Heart left ventricle (tissue), 16 donors: ENCODE data around the gene HSF4. TPM values are rescaled to one million over a fixed set of nuclear protein-coding genes. Genes with fewer than 3 reads are reported as not detected.
A peak's percentile ranks its signal among the peaks of the same experiment; 100 is the strongest.

ENCODE experiments used
- ATAC-seq, 4 donors: fragments of 200-7000 bp; cut with Tn5 transposase; one replicate each; pipeline ENCODE4 v1.9.1; 2020 to 2022; ENCODE audit warnings: moderate library complexity in 4 of 4, mild to moderate bottlenecking in 3 of 4, moderate number of reproducible peaks in 1 of 4
- DNase-seq, 5 donors: peaks; one replicate each; pipeline ENCODE4 v3.0.0-alpha.2; 2020
- H3K27ac ChIP-seq, 12 donors: fragments of 200-600 bp; sonication (generic) in 4 of 12; one replicate each; pipeline versions ENCODE4 v1.5.0 to v1.8.0; 2016 to 2022; ENCODE audit warnings: mild to moderate bottlenecking in 2 of 12
- H3K27me3 ChIP-seq, 9 donors: fragments of 200-600 bp; sonication (generic) in 2 of 9; one replicate each; pipeline versions ENCODE4 v1.5.1 to v1.8.0; 2016 to 2022; ENCODE audit warnings: mild to moderate bottlenecking in 3 of 9
- H3K36me3 ChIP-seq, 9 donors: fragments of 200-600 bp; sonication (generic) in 2 of 9; one replicate each; pipeline versions ENCODE4 v1.5.0 to v1.8.0; 2018 to 2022; ENCODE audit warnings: mild to moderate bottlenecking in 2 of 9
- H3K4me1 ChIP-seq, 12 donors: fragments of 200-600 bp; sonication (generic) in 4 of 12; one replicate each; pipeline versions ENCODE4 v1.5.0 to v1.8.0; 2016 to 2022; ENCODE audit warnings: mild to moderate bottlenecking in 3 of 12
- H3K4me3 ChIP-seq, 12 donors: fragments of 200-600 bp; sonication (generic) in 4 of 12; one replicate each; pipeline versions ENCODE4 v1.5.0 to v1.8.0; 2017 to 2022; ENCODE audit warnings: mild to moderate bottlenecking in 9 of 12, moderate library complexity in 4 of 12
- H3K9me3 ChIP-seq, 12 donors: fragments of 200-600 bp; sonication (generic) in 4 of 12; one replicate each; pipeline versions ENCODE4 v1.5.0 to v1.8.0; 2016 to 2022; ENCODE audit warnings: mild to moderate bottlenecking in 1 of 12
- POLR2A ChIP-seq, 2 donors: fragments of 450-650 bp; IDR thresholded peaks; one replicate each; pipeline ENCODE4 v1.6.1; 2017; ENCODE audit warnings: antibody characterized with exemption in 2 of 2, mild to moderate bottlenecking in 2 of 2, moderate library complexity in 2 of 2
- WGBS, 4 donors: extraction: QIAGEN DNeasy Blood & Tissue Kit in 2 of 4; methylation state at CpG; one replicate each; pipeline versions ENCODE4 v1.1.5 to v1.1.7; 2013 to 2018; 5-methylcytosine and 5-hydroxymethylcytosine counted together
- intact Hi-C, 10 donors: fragments of 100-400 bp; cut with DNase I; formaldehyde crosslinking; loops; one replicate each; pipeline versions ENCODE4 v1.11.1 to v1.14.2; 2022
- polyA plus RNA-seq, 2 donors: library from polyadenylated mRNA; stranded (reverse); fragments of 200-250 nt; gene quantifications; one replicate each; pipeline ENCODE4 v1.2.3, GENCODE V29; 2013
- total RNA-seq, 9 donors: library from RNA; depleted of rRNA in 2 of 9; stranded (reverse); fragments of >200 nt in 2 of 9; fragmentation: NEBNext Ultra II Directional in 3 of 9; extraction: Animal tissue kit (Norgen Biotek cat#: 25700) in 3 of 9; gene quantifications; one replicate each; pipeline versions ENCODE4 v1.1.0 to v1.2.4, GENCODE V29; 2016 to 2023
- TF ChIP-seq, protein P1 (sequence below), 12 donors: fragments of 200-600 bp; sonication (generic) in 4 of 12; IDR thresholded peaks; one replicate each; pipeline versions ENCODE4 v1.5.0 to v1.8.0; 2018 to 2022; ENCODE audit warnings: antibody characterized with exemption in 12 of 12, mild to moderate bottlenecking in 5 of 12
- donor health status: ischemic (EF 13 %, LVEDD 7.1; RV severe dilation, severe dysfunction).
- donor health status: healthy with polysubstance abuse.
- donor health status: DM: no; HTN: yes; CAD: no.
- donor health status: DM: no; HTN: no; CAD: no.
- donor health status: ischemic (EF 25% LVEDD 6.9; RV normal size, moderate dysfunction).
- donor health status: ischemic (EF 25% LVEDD 5.7; RV mildly dilated, moderate dysfunction).
- donor health status: healthy.
- donor health status: DM: yes; HTN: yes; CAD: no.
- donor health status: ischemic (EF 35%, LVEDD 5.7; RV mildly dilated, moderate dysfunction).
- donor health status: nonischemic (EF 11% LVEDD 7.7; RV severe dilation, severe dysfunction).
- donor health status: DM: yes; HTN: yes; CAD: no.
- donor health status: PGD.
- donor health status: ischemic (EF 29% LVEDD 5.4; RV normal size, mild dysfunction).
- donor health status: nonischemic (EF 23%, LVEDD 6.1; RV moderate dilation, normal function).

Gene HSF4
- total and polyA plus RNA-seq, 11 donors, result 5.9 to 62.5 (median 35.4) TPM

- TF ChIP-seq, protein P1, sequence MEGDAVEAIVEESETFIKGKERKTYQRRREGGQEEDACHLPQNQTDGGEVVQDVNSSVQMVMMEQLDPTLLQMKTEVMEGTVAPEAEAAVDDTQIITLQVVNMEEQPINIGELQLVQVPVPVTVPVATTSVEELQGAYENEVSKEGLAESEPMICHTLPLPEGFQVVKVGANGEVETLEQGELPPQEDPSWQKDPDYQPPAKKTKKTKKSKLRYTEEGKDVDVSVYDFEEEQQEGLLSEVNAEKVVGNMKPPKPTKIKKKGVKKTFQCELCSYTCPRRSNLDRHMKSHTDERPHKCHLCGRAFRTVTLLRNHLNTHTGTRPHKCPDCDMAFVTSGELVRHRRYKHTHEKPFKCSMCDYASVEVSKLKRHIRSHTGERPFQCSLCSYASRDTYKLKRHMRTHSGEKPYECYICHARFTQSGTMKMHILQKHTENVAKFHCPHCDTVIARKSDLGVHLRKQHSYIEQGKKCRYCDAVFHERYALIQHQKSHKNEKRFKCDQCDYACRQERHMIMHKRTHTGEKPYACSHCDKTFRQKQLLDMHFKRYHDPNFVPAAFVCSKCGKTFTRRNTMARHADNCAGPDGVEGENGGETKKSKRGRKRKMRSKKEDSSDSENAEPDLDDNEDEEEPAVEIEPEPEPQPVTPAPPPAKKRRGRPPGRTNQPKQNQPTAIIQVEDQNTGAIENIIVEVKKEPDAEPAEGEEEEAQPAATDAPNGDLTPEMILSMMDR (IDR thresholded peaks at IDR 0.05), result no peak
- no peak for TF ChIP-seq POLR2A (IDR thresholded peaks at IDR 0.05)
- peaks cover 2 to 50% (median 36%) of the 10 kb centered on the region in 12 donors for H3K4me1 ChIP-seq
- H3K4me3 ChIP-seq, result peak overlapping the region in 8 of 12 donors; percentile 74 to 100 (median 94)
- H3K9me3 ChIP-seq, result no peaks in the 10 kb centered on the region
- H3K36me3 ChIP-seq, result peaks cover 0 to 56% (median 48%) of the 10 kb centered on the region in 9 donors
- DNase-seq (no peak), ATAC-seq (no peak)
- intact Hi-C loops, result loop anchor here in 5 of 10 donors (5.0 kb wide), 2 partner anchors 34 to 54 kb away; partner anchors contain the start of genes TMEM208 (in 4 of the 5), FHOD1 (in 1 of the 5) and SLC9A5 (in 1 of the 5)
- peak overlapping the region in 1 of 12 donors; percentile 89 for H3K27ac ChIP-seq
- no peaks in the 10 kb centered on the region for H3K27me3 ChIP-seq
Measured at GRCh38 chr16:67193536-67193935, 29.0 kb downstream of the HSF4 start.

DNA sequence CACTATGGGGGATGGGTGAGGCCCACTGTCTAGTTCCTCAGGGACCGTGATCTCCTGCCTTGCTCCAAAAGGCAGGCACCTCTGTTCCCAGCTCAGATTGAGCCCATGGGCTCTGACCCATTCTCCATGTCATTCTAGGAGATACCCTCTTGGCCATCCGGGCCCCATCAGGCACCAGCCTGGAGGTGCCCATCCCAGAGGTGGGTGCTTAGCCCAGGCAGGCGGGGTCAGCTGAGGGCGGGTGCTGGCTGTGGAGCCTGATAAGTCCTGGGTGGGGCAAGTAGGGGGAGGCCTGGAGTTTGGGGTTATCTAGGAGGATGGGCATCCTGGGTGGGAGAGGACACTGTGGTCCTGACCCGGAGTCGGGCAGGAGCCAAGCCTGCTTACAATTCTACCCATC is 29.7 kb downstream of the HSF4 start:
- no peak for TF ChIP-seq POLR2A (IDR thresholded peaks at IDR 0.05)
- TF ChIP-seq, protein P1 (IDR thresholded peaks at IDR 0.05), result no peak
- no peak overlapping the region for H3K4me3 ChIP-seq
- ATAC-seq (no peak), DNase-seq (peak in 1 of 5 donors; percentile 26)
- peaks cover 2 to 57% (median 38%) of the 10 kb centered on the region in 12 donors for H3K4me1 ChIP-seq
- no peaks in the 10 kb centered on the region for H3K27me3 ChIP-seq
- H3K27ac ChIP-seq, result no peak overlapping the region
- 72 to 94% (median 90%) methylated on average over 2 to 6 of the region's 6 CpGs for WGBS, 4 donors
- peaks cover 0 to 60% (median 49%) of the 10 kb centered on the region in 9 donors for H3K36me3 ChIP-seq
- no peaks in the 10 kb centered on the region for H3K9me3 ChIP-seq
- intact Hi-C loops, result loop anchor here in 5 of 10 donors (5.0 kb wide), 2 partner anchors 33 to 53 kb away; partner anchors contain the start of genes TMEM208 (in 4 of the 5), FHOD1 (in 1 of the 5) and SLC9A5 (in 1 of the 5)

GRCh38 chr16:67195676-67196075 is 31.1 kb downstream of the HSF4 start:
- peaks cover 0 to 60% (median 50%) of the 10 kb centered on the region in 9 donors for H3K36me3 ChIP-seq
- 61 to 74% (median 71%) methylated on average over 3 to 5 of the region's 5 CpGs for WGBS, 4 donors
- intact Hi-C loops, result no loop called here

DNA sequence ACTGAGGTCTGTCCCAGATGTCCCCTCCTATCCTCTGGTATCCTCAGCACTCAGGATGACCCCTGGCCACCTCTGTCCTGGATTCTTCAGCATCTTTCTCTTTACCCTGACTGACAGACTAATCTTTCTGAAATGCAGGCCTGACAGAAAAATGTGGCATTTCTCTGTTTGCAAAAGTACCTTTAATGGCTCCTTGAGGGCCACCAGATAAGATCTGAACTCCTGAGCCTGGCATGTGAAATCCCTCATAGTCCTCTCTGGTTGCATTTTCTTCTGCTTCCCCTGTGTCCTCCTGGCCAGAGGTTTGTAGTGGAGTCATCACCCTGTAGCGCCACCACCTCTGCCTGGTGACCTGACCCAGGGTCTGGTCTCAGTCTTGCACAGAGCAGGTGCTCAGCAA is 32.3 kb downstream of the HSF4 start:
- 99 to 100% (median 100%) methylated on average over 1 of the region's 1 CpG for WGBS, 4 donors
- peaks cover 0 to 42% (median 24%) of the 10 kb centered on the region in 12 donors for H3K4me1 ChIP-seq
- TF ChIP-seq, protein P1 (IDR thresholded peaks at IDR 0.05), result no peak
- no peak for TF ChIP-seq POLR2A (IDR thresholded peaks at IDR 0.05)
- H3K4me3 ChIP-seq, result no peak overlapping the region
- H3K27ac ChIP-seq, result no peak overlapping the region
- H3K36me3 ChIP-seq, result peaks cover 0 to 69% (median 58%) of the 10 kb centered on the region in 9 donors
- no peaks in the 10 kb centered on the region for H3K9me3 ChIP-seq
- ATAC-seq (no peak), DNase-seq (no peak)
- intact Hi-C loops, result no loop called here
- no peaks in the 10 kb centered on the region for H3K27me3 ChIP-seq

More at GRCh38 chr16:67195676-67196075, 31.1 kb downstream of the HSF4 start:
- no peaks in the 10 kb centered on the region for H3K9me3 ChIP-seq
- DNase-seq, result no peak
- H3K4me3 ChIP-seq, result no peak overlapping the region
- no peak overlapping the region for H3K27ac ChIP-seq
- no peak for TF ChIP-seq POLR2A (IDR thresholded peaks at IDR 0.05)
- TF ChIP-seq, protein P1 (IDR thresholded peaks at IDR 0.05), result no peak
- no peaks in the 10 kb centered on the region for H3K27me3 ChIP-seq
- peaks cover 2 to 54% (median 34%) of the 10 kb centered on the region in 12 donors for H3K4me1 ChIP-seq
- ATAC-seq, result no peak
